ENCODE results near the gene RHBDL3.
A peak's percentile ranks its signal among the peaks of the same experiment; 100 is the strongest.

Gene RHBDL3

GRCh38 chr17:32331243-32332040 is 65.8 kb downstream of the RHBDL3 start:
- no peak overlapping the region for H3K27ac ChIP-seq
- TF ChIP-seq, protein P1, sequence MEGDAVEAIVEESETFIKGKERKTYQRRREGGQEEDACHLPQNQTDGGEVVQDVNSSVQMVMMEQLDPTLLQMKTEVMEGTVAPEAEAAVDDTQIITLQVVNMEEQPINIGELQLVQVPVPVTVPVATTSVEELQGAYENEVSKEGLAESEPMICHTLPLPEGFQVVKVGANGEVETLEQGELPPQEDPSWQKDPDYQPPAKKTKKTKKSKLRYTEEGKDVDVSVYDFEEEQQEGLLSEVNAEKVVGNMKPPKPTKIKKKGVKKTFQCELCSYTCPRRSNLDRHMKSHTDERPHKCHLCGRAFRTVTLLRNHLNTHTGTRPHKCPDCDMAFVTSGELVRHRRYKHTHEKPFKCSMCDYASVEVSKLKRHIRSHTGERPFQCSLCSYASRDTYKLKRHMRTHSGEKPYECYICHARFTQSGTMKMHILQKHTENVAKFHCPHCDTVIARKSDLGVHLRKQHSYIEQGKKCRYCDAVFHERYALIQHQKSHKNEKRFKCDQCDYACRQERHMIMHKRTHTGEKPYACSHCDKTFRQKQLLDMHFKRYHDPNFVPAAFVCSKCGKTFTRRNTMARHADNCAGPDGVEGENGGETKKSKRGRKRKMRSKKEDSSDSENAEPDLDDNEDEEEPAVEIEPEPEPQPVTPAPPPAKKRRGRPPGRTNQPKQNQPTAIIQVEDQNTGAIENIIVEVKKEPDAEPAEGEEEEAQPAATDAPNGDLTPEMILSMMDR (conservative IDR thresholded peaks at IDR 0.05), result no peak

DNA sequence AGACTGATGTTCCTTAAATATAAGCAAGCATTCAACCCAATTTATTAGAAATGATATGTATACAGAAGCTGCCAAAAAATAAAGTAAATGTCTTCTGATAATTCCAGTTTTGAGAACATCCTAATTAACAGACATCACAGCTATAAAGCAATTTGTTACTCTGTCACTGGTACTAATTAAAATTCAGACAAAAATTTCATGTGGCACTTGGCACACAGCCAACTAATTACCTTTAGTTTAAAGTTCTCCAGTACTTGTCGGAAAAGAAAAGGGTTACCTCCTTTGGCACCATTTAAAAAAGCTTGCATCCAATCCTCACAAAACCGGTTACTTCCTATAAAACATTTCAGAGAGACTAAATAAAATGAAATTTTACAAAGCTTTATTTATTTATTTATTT is 67.6 kb downstream of the RHBDL3 start:
- H3K27ac ChIP-seq, result no peak overlapping the region
- TF ChIP-seq, protein P1 (conservative IDR thresholded peaks at IDR 0.05), result no peak

DNA sequence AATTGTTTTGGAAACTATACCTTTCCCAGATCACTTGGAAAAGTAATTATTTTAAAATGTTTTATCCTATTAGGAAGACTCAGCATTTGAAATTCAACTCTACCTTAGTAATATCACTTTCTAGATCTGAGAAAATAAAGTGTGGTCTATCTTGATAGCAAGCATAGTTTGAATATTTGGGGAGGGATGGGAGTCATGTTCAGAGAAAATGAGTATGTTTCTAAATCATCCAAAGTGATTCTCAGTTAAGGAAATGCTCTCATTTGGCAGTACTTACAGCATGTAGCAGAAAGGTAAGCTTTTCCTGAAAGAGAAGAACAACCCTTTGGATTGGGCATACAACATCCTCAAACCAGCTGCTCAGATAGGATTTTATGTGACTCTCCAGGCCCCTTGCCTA is 69.4 kb downstream of the RHBDL3 start:
- no peak overlapping the region for H3K27ac ChIP-seq
- TF ChIP-seq, protein P1 (conservative IDR thresholded peaks at IDR 0.05), result no peak

GRCh38 chr17:32335687-32336086 is 70.1 kb downstream of the RHBDL3 start:
- TF ChIP-seq, protein P1 (conservative IDR thresholded peaks at IDR 0.05), result no peak
- H3K27ac ChIP-seq, result no peak overlapping the region

DNA sequence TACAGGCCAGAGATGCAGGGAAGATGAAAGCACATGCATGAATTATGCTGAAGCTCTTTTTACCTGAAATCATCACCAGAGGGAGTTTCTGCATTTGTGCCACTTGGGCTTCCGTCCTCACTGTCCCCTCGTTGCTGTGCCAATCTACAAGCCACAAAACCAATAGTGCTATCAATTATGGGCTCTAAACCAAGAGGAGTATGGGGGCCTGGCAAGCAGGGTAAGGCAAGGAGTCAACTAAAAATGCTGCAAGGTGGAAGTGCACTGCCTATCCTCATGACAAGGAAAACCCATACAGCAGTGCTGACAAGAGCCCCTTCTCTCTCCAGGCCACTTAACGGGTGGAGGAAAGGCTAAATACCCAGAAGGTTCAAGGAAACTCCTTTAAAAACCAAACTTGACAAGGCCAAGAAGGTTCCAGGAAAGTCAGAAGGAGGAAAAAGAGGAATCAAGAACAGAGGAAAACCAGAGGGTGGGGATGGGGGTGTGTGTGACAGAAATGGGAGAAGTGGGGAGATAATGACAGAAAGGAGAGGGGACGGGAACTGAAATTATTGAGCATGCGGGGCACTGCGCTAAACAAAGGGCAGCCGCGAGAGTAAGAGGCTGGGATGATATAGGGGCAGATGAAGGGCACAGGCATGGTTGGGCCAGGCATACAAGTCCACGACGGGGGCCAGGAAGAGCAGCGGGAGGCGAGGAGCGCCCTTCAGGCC is 75.7 kb downstream of the RHBDL3 start:
- TF ChIP-seq, protein P1 (conservative IDR thresholded peaks at IDR 0.05), result peak; percentile 29
- H3K27ac ChIP-seq, result peak overlapping the region; percentile 84

GRCh38 chr17:32341857-32342602 is 76.4 kb downstream of the RHBDL3 start, which contains the start of gene C17orf75:
Gene C17orf75, minus strand, starts transcription at chr17:32342173. Its CDS starts 34 bp downstream, at chr17:32342139.
- peak within 1 kb of the TSS; percentile 84 for H3K27ac ChIP-seq
- TF ChIP-seq, protein P1 (conservative IDR thresholded peaks at IDR 0.05), result no peak; the same call in 1 of the 2 replicates
